Measurements from ENCODE around the gene CD226.

CD226 gene

GRCh38 chr18:69890558-69890957 is 57.1 kb downstream of the CD226 start:
- no peak for ATAC-seq (ENCODE audit: insufficient read depth, low read depth)
- Histone ChIP-seq H3K4me1 (ENCODE audit: insufficient read depth, low read length) (no peaks in the 10 kb centered on the region), H2AFZ (ENCODE audit: low read depth, low read length) (no peak overlapping the region), H3K36me3 (ENCODE audit: insufficient read depth, low read length) (no peaks in the 10 kb centered on the region), H3K4me2 (ENCODE audit: insufficient read depth, low read length) (no peak overlapping the region), H3K9ac (ENCODE audit: low read depth, low read length) (no peak overlapping the region), H3K9me3 (ENCODE audit: insufficient read depth, low read length, severe bottlenecking) (no peaks in the 10 kb centered on the region), H4K20me1 (ENCODE audit: insufficient read depth, low read length) (no peaks in the 10 kb centered on the region), H3K27ac (ENCODE audit: low read length) (no peak overlapping the region), H3K27me3 (ENCODE audit: insufficient read depth, low read length, poor library complexity) (no peaks in the 10 kb centered on the region), H3K4me3 (ENCODE audit: low read depth in 1 of 2, low read length in 2 of 2) (no peak overlapping the region), H3K79me2 (ENCODE audit: insufficient read depth, low read length) (no peaks in the 10 kb centered on the region)
- TF ChIP-seq CTCF (IDR thresholded peaks at IDR 0.05; ENCODE audit: borderline replicate concordance, extremely low read depth, low read length, poor library complexity, severe bottlenecking) (no peak), EZH2 (IDR thresholded peaks at IDR 0.05; ENCODE audit: borderline replicate concordance, low read depth, low read length, severe bottlenecking) (no peak)
- DNase-seq, result no peak

GRCh38 chr18:69889009-69889408 is 58.7 kb downstream of the CD226 start:
- Histone ChIP-seq H3K36me3 (ENCODE audit: insufficient read depth, low read length) (no peaks in the 10 kb centered on the region), H3K9ac (ENCODE audit: low read depth, low read length) (no peak overlapping the region), H3K4me3 (ENCODE audit: low read depth in 1 of 2, low read length in 2 of 2) (no peak overlapping the region), H3K4me1 (ENCODE audit: insufficient read depth, low read length) (no peaks in the 10 kb centered on the region), H3K9me3 (ENCODE audit: insufficient read depth, low read length, severe bottlenecking) (no peaks in the 10 kb centered on the region), H3K4me2 (ENCODE audit: insufficient read depth, low read length) (no peak overlapping the region), H3K27ac (ENCODE audit: low read length) (no peak overlapping the region), H3K27me3 (ENCODE audit: insufficient read depth, low read length, poor library complexity) (no peaks in the 10 kb centered on the region), H3K79me2 (ENCODE audit: insufficient read depth, low read length) (no peaks in the 10 kb centered on the region), H2AFZ (ENCODE audit: low read depth, low read length) (no peak overlapping the region), H4K20me1 (ENCODE audit: insufficient read depth, low read length) (no peaks in the 10 kb centered on the region)
- TF ChIP-seq EZH2 (IDR thresholded peaks at IDR 0.05; ENCODE audit: borderline replicate concordance, low read depth, low read length, severe bottlenecking), result no peak
- no peak for TF ChIP-seq CTCF (IDR thresholded peaks at IDR 0.05; ENCODE audit: borderline replicate concordance, extremely low read depth, low read length, poor library complexity, severe bottlenecking)
- DNase-seq (no peak), ATAC-seq (ENCODE audit: insufficient read depth, low read depth) (no peak)

- Histone ChIP-seq H4K20me1 (ENCODE audit: insufficient read depth, low read length) (no peaks in the 10 kb centered on the region), H3K27ac (ENCODE audit: low read length) (no peak overlapping the region), H3K79me2 (ENCODE audit: insufficient read depth, low read length) (no peaks in the 10 kb centered on the region), H3K9ac (ENCODE audit: low read depth, low read length) (no peak overlapping the region), H3K27me3 (ENCODE audit: insufficient read depth, low read length, poor library complexity) (no peaks in the 10 kb centered on the region), H3K9me3 (ENCODE audit: insufficient read depth, low read length, severe bottlenecking) (no peaks in the 10 kb centered on the region), H3K4me2 (ENCODE audit: insufficient read depth, low read length) (no peak overlapping the region), H2AFZ (ENCODE audit: low read depth, low read length) (no peak overlapping the region), H3K4me3 (ENCODE audit: low read depth in 1 of 2, low read length in 2 of 2) (no peak overlapping the region), H3K4me1 (ENCODE audit: insufficient read depth, low read length) (no peaks in the 10 kb centered on the region), H3K36me3 (ENCODE audit: insufficient read depth, low read length) (no peaks in the 10 kb centered on the region)
- TF ChIP-seq CTCF (IDR thresholded peaks at IDR 0.05; ENCODE audit: borderline replicate concordance, extremely low read depth, low read length, poor library complexity, severe bottlenecking), result no peak
- no peak for TF ChIP-seq EZH2 (IDR thresholded peaks at IDR 0.05; ENCODE audit: borderline replicate concordance, low read depth, low read length, severe bottlenecking)
- no peak for DNase-seq
- no peak for ATAC-seq (ENCODE audit: insufficient read depth, low read depth)
Observed at GRCh38 chr18:69887256-69887655, 60.4 kb downstream of the CD226 start.
